Ovary (tissue), 9 donors: Measurements from ENCODE around the gene PARS2. TPM values are rescaled to one million over a fixed set of nuclear protein-coding genes. Genes with fewer than 3 reads are reported as not detected.

Experiments
- DNase-seq, 5 donors: peaks; one replicate each; pipeline ENCODE4 v3.0.0-alpha.2; 2019 to 2020
- H3K27ac ChIP-seq, 2 donors: fragments of 200-600 bp; one replicate each; pipeline versions ENCODE4 v1.5.1 to v1.8.0; 2019 to 2022
- H3K27me3 ChIP-seq: fragments of 200-600 bp; one replicate; pipeline ENCODE4 v1.8.0; 2022
- H3K36me3 ChIP-seq: fragments of 200-600 bp; sonication (generic); one replicate; pipeline ENCODE4 v1.5.1; 2019
- H3K4me1 ChIP-seq: one replicate; pipeline ENCODE4 v1.8.1; 2013; ENCODE audit warnings: mild to moderate bottlenecking, moderate library complexity; ENCODE audit not compliant: insufficient read depth
- H3K4me3 ChIP-seq: fragments of 200-600 bp; sonication (generic); one replicate; pipeline ENCODE4 v1.5.1; 2017
- H3K9me3 ChIP-seq, 2 donors: fragments of 200-600 bp in 1 of 2; sonication (generic) in 1 of 2; one replicate each; pipeline versions ENCODE4 v1.5.1 to v1.8.1; 2013 to 2019; ENCODE audit warnings: mild to moderate bottlenecking in 1 of 2, moderate library complexity in 1 of 2
- EP300 ChIP-seq: sonication (generic); formaldehyde crosslinking; IDR thresholded peaks from one replicate; pipeline ENCODE4 v1.6.1; 2017; ENCODE audit warnings: antibody characterized with exemption
- POLR2A ChIP-seq: fragments of 450-650 bp; IDR thresholded peaks from one replicate; pipeline ENCODE4 v1.6.1; 2017; ENCODE audit warnings: antibody characterized with exemption, mild to moderate bottlenecking, moderate library complexity
- WGBS, 3 donors: extraction: QIAGEN DNeasy Blood & Tissue Kit in 1 of 3; methylation state at CpG; one replicate each; pipeline versions ENCODE4 v1.1.5 to v1.1.7; 2013 to 2017; 5-methylcytosine and 5-hydroxymethylcytosine counted together
- intact Hi-C, 4 donors: fragments of 100-400 bp; cut with DNase I; formaldehyde crosslinking; loops; one replicate each; pipeline versions ENCODE4 v1.11.0 to v1.15.1; 2022 to 2023
- polyA plus RNA-seq, 2 donors: library from polyadenylated mRNA; stranded (reverse); fragments of 200-250 nt in 1 of 2; fragments of 350-450 nt in 1 of 2; fragmentation: Illumina TruSeq in 1 of 2; extraction: RNeasy Lipid Tissue Mini Kit (QIAGEN cat#74804) in 1 of 2; gene quantifications; one replicate each; pipeline ENCODE4 v1.2.3, GENCODE V29; 2013 to 2014
- total RNA-seq, 7 donors: library from RNA; depleted of rRNA in 2 of 7; stranded (reverse); fragments of >200 nt in 2 of 7; fragmentation: NEBNext Ultra II Directional in 3 of 7; extraction: Animal tissue kit (Norgen Biotek cat#: 25700) in 3 of 7; gene quantifications; one replicate each; pipeline versions ENCODE4 v1.1.0 to v1.2.4, GENCODE V29; 2016 to 2023
- TF ChIP-seq, protein P1 (sequence below), 3 donors: fragments of 450-650 bp in 2 of 3; fragments of 200-600 bp in 1 of 3; IDR thresholded peaks; one replicate each; pipeline versions ENCODE4 v1.5.1 to v1.8.0; 2016 to 2022; ENCODE audit warnings: antibody characterized with exemption in 3 of 3, mild to moderate bottlenecking in 1 of 3
- donor health status: DM: no; HTN: no; CAD: no; lungs with moderate emphysema.
- donor health status: DM: no; HTN: no; CAD: no.
- donor health status: Bipolar disorder and iron deficiency.
- donor health status: DM: yes; HTN: yes; CAD: no.
- donor health status: DM: no; HTN: no; CAD: no.
- donor health status: DM: yes; HTN: yes; CAD: no.

PARS2 gene
- total and polyA plus RNA-seq, 9 donors, result 3.2 to 9.6 (median 6.4) TPM

DNA sequence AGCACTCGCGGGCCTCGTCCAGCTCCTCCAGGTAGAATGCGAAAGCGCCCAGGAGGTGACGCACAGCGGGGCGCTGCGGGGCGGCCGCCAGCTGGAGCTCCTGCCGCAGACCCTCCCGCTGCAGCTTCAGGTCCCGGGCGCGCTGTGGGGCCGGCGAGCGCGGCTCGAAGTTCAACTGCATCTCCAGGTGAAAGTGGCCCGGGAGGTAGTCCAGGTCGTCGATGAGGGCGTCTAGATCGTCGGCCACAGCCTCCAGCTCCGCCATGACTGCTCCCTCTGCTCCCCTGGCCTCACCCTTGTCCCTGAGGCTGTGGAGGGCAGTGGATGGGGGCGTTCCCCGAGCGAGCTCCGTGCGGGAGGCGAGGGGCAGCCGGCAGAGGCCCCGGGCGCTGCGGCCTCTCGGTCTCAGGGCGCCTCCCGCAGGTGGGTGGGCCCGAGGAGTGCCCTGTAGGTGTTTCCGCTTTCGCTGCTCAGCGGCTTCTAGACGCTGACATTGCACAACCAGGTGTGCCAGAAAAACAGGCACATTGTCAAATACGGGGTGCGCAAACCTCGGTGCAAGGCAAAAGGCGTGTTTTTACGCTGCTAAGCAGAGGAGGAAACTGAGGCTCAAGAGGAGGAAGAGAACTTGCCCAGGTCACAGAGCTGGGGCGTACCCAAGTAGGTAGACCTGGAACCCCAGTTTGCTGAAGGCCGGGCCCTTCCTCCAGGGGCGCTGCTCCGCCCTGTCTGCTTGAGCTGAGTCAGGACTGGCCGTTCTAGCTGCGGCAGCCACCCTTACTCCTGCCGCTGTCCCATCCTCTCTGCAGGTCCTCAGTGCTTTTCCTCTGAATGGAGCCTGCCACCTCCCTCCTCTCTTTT is 36.8 kb upstream of the PARS2 start, which contains the start of gene TTC22:
Gene TTC22 (minus strand): TSS at position 425 of the 861 bp plus-strand sequence. CDS start 160 bp downstream, at position 265.
- DNase-seq, result peak in 3 of 5 donors; percentile 34 to 57 (median 44)
- intact Hi-C loops, result loop anchor here (10.0 kb wide), 5 partner anchors 306 to 946 kb away; no protein-coding TSS in a partner anchor
- H3K4me1 ChIP-seq, result no peaks in the 10 kb centered on the region
- peak within 1 kb of the TSS; percentile 38 for H3K4me3 ChIP-seq
- no peaks in the 10 kb centered on the region for H3K36me3 ChIP-seq
- no peaks in the 10 kb centered on the region for H3K27me3 ChIP-seq
- WGBS, 3 donors, result 4 to 9% (median 8%) methylated on average over 45 to 58 of the region's 58 CpGs
- TF ChIP-seq, protein P1, sequence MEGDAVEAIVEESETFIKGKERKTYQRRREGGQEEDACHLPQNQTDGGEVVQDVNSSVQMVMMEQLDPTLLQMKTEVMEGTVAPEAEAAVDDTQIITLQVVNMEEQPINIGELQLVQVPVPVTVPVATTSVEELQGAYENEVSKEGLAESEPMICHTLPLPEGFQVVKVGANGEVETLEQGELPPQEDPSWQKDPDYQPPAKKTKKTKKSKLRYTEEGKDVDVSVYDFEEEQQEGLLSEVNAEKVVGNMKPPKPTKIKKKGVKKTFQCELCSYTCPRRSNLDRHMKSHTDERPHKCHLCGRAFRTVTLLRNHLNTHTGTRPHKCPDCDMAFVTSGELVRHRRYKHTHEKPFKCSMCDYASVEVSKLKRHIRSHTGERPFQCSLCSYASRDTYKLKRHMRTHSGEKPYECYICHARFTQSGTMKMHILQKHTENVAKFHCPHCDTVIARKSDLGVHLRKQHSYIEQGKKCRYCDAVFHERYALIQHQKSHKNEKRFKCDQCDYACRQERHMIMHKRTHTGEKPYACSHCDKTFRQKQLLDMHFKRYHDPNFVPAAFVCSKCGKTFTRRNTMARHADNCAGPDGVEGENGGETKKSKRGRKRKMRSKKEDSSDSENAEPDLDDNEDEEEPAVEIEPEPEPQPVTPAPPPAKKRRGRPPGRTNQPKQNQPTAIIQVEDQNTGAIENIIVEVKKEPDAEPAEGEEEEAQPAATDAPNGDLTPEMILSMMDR (IDR thresholded peaks at IDR 0.05), result no peak
- no peak for TF ChIP-seq EP300
- no peak for TF ChIP-seq POLR2A
- no peaks in the 10 kb centered on the region for H3K9me3 ChIP-seq
- H3K27ac ChIP-seq, result no peak within 1 kb of the TSS

DNA sequence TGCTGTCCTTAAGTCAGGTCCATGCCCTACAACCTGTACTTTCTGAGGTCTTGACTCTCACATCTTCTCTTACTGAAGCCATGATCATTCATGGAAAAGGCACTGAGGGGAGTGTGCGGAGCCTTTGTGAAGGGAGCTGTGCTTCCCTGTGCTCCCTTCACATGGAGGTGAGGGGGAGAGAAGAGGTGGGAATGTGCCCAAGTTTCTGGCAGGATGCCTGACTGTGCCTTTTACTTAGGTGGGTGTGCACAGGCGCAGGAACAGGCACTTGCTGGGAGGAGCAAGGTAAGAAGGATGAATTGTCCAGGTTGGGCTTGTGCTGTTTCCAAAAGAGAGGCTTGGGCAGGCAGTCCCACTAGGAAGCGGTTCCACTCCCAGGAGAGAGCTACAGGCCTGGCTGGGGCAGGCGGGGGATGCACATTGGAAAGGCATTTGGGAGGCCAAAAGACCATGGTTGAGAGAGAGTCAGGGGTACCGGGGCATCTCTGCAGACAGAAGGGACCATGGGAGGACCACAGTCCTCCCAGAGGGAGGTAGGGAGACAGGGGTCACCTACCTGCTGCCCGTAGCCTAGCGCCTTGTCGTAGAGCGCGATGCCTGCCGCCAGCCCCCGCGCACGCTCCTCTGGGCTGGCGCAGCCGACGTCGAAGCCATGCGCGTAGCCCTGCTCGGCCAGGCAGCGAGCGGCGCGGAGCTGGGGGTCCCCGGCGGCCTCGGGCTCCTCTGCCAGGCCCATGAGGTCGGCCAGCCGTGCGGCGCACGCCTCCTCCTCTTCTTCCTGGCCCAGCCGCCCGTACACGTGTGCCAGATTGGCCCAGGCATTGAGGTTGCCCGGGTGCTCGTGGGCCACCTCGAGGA is 35.9 kb upstream of the PARS2 start:
- WGBS, 3 donors, result 32 to 49% (median 39%) methylated on average over 36 to 39 of the region's 39 CpGs
- TF ChIP-seq, protein P1 (IDR thresholded peaks at IDR 0.05), result no peak
- no peak for TF ChIP-seq POLR2A
- TF ChIP-seq EP300, result no peak
- intact Hi-C loops, result loop anchor here (10.0 kb wide), 5 partner anchors 305 to 945 kb away; no protein-coding TSS in a partner anchor
- peak in 1 of 5 donors; percentile 28 for DNase-seq
- no peaks in the 10 kb centered on the region for H3K27me3 ChIP-seq
- no peaks in the 10 kb centered on the region for H3K9me3 ChIP-seq
- no peaks in the 10 kb centered on the region for H3K4me1 ChIP-seq
- no peaks in the 10 kb centered on the region for H3K36me3 ChIP-seq
- no peak overlapping the region for H3K27ac ChIP-seq
- H3K4me3 ChIP-seq, result peak overlapping the region; percentile 38

DNA sequence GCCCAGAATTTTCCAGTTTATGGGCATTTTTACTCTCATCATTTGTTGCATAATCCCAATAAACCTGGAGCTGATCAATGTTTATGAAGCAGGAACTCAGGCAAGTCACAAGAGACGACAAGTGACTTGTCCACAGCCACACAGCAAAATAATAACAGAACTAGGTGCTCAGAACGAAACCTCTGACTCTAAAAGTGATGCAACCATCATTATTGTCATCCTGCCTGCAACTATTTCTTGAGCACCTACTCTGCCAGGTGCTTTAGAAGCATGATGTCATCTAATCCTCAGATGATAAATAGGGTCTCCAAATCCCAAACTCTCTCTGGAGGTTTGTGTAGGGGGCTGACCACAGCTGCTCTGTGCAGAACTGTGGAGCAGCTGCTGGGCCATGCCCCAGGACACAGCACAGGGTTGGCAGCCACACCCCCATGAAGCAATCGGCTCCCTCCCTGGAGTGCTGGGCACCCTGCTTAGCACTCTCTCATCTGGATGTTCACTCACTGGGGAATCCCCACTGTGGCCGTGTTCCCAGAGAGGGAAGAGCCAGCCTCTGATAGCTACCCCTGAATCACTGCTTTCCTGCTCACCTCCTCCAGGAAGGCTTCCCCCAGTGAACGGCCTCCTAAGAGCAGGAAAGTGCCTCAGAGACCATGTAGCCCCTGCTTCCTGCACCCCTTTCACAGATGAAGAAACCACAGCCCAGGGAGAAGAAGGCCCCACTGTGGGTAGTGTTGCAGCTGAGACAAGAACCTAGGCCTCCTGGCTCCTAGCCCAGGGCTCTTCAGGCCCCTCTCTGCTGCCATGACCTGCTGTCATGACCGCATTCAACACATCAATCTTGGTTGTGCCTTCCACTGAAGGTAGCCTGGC is 34.7 kb upstream of the PARS2 start:
- H3K9me3 ChIP-seq, result no peaks in the 10 kb centered on the region
- H3K27ac ChIP-seq, result no peak overlapping the region
- H3K36me3 ChIP-seq, result no peaks in the 10 kb centered on the region
- peak in 1 of 5 donors; percentile 15 for DNase-seq
- H3K27me3 ChIP-seq, result no peaks in the 10 kb centered on the region
- WGBS, 3 donors, result 75 to 77% (median 76%) methylated on average over 6 of the region's 6 CpGs
- TF ChIP-seq POLR2A (no peak), EP300 (no peak)
- TF ChIP-seq, protein P1 (IDR thresholded peaks at IDR 0.05), result no peak
- no peaks in the 10 kb centered on the region for H3K4me1 ChIP-seq
- no peak overlapping the region for H3K4me3 ChIP-seq
- intact Hi-C loops, result no loop called here
